ENCODE measurements around the gene DNAJB8.

DNAJB8 gene

GRCh38 chr3:128427175-128427857, 39.4 kb downstream of the DNAJB8 start:
- DNase-seq = no peak

GRCh38 chr3:128426128-128426921, 40.4 kb downstream of the DNAJB8 start:
- peak in 16 of 56 donors; percentile 5 to 44 (median 9) for DNase-seq

GRCh38 chr3:128425846-128426127, 40.9 kb downstream of the DNAJB8 start:
- no peak for DNase-seq

GRCh38 chr3:128425142-128425845, 41.4 kb downstream of the DNAJB8 start:
- no peak for DNase-seq

- no peak for DNase-seq
These were observed 42.1 kb downstream of the DNAJB8 start for GRCh38 chr3:128424508-128425069.

GRCh38 chr3:128423525-128424147, 43.1 kb downstream of the DNAJB8 start:
- no peak for DNase-seq

- no peak for DNase-seq
These were observed 43.7 kb downstream of the DNAJB8 start for GRCh38 chr3:128422762-128423524.

- DNase-seq = no peak
These were observed 44.7 kb downstream of the DNAJB8 start for GRCh38 chr3:128421966-128422365.

GRCh38 chr3:128421439-128421836, 45.3 kb downstream of the DNAJB8 start:
- no peak for DNase-seq

GRCh38 chr3:128420720-128421438, 45.8 kb downstream of the DNAJB8 start:
- DNase-seq = no peak

- DNase-seq = no peak
These were observed 46.4 kb downstream of the DNAJB8 start for GRCh38 chr3:128420289-128420688.

GRCh38 chr3:128419311-128419710, 47.4 kb downstream of the DNAJB8 start:
- no peak for DNase-seq

- no peak for DNase-seq
These were observed 47.8 kb downstream of the DNAJB8 start for GRCh38 chr3:128418900-128419299.

- no peak for DNase-seq
These were observed 50.0 kb downstream of the DNAJB8 start for GRCh38 chr3:128416578-128417211.

- no peak for DNase-seq
These were observed 50.7 kb downstream of the DNAJB8 start for GRCh38 chr3:128415773-128416577.

- DNase-seq = no peak
These were observed 51.4 kb downstream of the DNAJB8 start for GRCh38 chr3:128415200-128415772.

- no peak for DNase-seq
These were observed 53.1 kb downstream of the DNAJB8 start for GRCh38 chr3:128413413-128414205.

GRCh38 chr3:128413003-128413370, 53.7 kb downstream of the DNAJB8 start:
- DNase-seq = no peak
